Measurements from ENCODE around the gene ZFP36.
A peak's percentile ranks its signal among the peaks of the same experiment; 100 is the strongest.

The ZFP36 gene

GRCh38 chr19:39390451-39390750 lies 16.2 kb upstream of the ZFP36 start:
- Histone ChIP-seq H3K27me3 (ENCODE audit: insufficient read depth, low read length) (no peaks in the 10 kb centered on the region), H3K79me2 (ENCODE audit: insufficient read depth, low read length) (no peaks in the 10 kb centered on the region), H4K20me1 (ENCODE audit: insufficient read depth, low read length) (no peaks in the 10 kb centered on the region), H3K4me3 (ENCODE audit: low read depth, low read length, poor library complexity, severe bottlenecking) (peak overlapping the region; percentile 82), H2AFZ (ENCODE audit: low read length) (no peak overlapping the region), H3K36me3 (ENCODE audit: insufficient read depth, low read length) (peaks cover 55% of the 10 kb centered on the region), H3F3A (ENCODE audit: insufficient read depth, low read length) (no peaks in the 10 kb centered on the region), H3K9ac (ENCODE audit: low read length) (peak overlapping the region; percentile 88), H3K27ac (ENCODE audit: low read depth, low read length, poor library complexity, severe bottlenecking) (peak overlapping the region; percentile 87), H3K4me1 (ENCODE audit: insufficient read depth, low read length, severe bottlenecking) (peaks cover 16% of the 10 kb centered on the region), H3K9me3 (ENCODE audit: low read length) (no peaks in the 10 kb centered on the region), H3K9me2 (ENCODE audit: low read depth, low read length) (no peaks in the 10 kb centered on the region), H3K4me2 (ENCODE audit: low read length) (peak overlapping the region; percentile 73)
- no peak for TF ChIP-seq EZH2 (IDR thresholded peaks at IDR 0.05; ENCODE audit: borderline replicate concordance, low read length)
- TF ChIP-seq CTCF (IDR thresholded peaks at IDR 0.05; ENCODE audit: low read length) = no peak

GRCh38 chr19:39390751-39391437 lies 15.8 kb upstream of the ZFP36 start, which contains the start of the genes MED29 and PAF1:
Gene MED29, plus strand, starts transcription at chr19:39391378. Its CDS starts 45 bp downstream, at chr19:39391423.
Gene PAF1, minus strand, starts transcription at chr19:39391106. Its CDS starts 242 bp downstream, at chr19:39390864.
- H4K20me1 ChIP-seq (ENCODE audit: insufficient read depth, low read length) = no peaks in the 10 kb centered on the region
- H3K4me1 ChIP-seq (ENCODE audit: insufficient read depth, low read length, severe bottlenecking) = peaks cover 16% of the 10 kb centered on the region
- H3K9me3 ChIP-seq (ENCODE audit: low read length) = no peaks in the 10 kb centered on the region
- H3K4me2 ChIP-seq (ENCODE audit: low read length) = peak within 1 kb of the TSS; percentile 73
- H3K27me3 ChIP-seq (ENCODE audit: insufficient read depth, low read length) = no peaks in the 10 kb centered on the region
- peak within 1 kb of the TSS; percentile 88 for H3K9ac ChIP-seq (ENCODE audit: low read length)
- H3K9me2 ChIP-seq (ENCODE audit: low read depth, low read length) = no peaks in the 10 kb centered on the region
- TF ChIP-seq EZH2 (IDR thresholded peaks at IDR 0.05; ENCODE audit: borderline replicate concordance, low read length) = no peak
- peak; percentile 7; the same call in 1 of the 2 replicates for TF ChIP-seq CTCF (IDR thresholded peaks at IDR 0.05; ENCODE audit: low read length)
- H2AFZ ChIP-seq (ENCODE audit: low read length) = no peak within 1 kb of the TSS
- H3K79me2 ChIP-seq (ENCODE audit: insufficient read depth, low read length) = no peaks in the 10 kb centered on the region
- no peaks in the 10 kb centered on the region for H3F3A ChIP-seq (ENCODE audit: insufficient read depth, low read length)
- H3K4me3 ChIP-seq (ENCODE audit: low read depth, low read length, poor library complexity, severe bottlenecking) = peak within 1 kb of the TSS; percentile 82
- peak within 1 kb of the TSS; percentile 87 for H3K27ac ChIP-seq (ENCODE audit: low read depth, low read length, poor library complexity, severe bottlenecking)
- H3K36me3 ChIP-seq (ENCODE audit: insufficient read depth, low read length) = peaks cover 53% of the 10 kb centered on the region

- Histone ChIP-seq H3K27me3 (ENCODE audit: insufficient read depth, low read length) (no peaks in the 10 kb centered on the region), H3K27ac (ENCODE audit: low read depth, low read length, poor library complexity, severe bottlenecking) (peak overlapping the region; percentile 62), H3K4me1 (ENCODE audit: insufficient read depth, low read length, severe bottlenecking) (peaks cover 38% of the 10 kb centered on the region), H2AFZ (ENCODE audit: low read length) (no peak overlapping the region), H3K4me2 (ENCODE audit: low read length) (peak overlapping the region; percentile 35; the same call in 1 of the 2 replicates), H4K20me1 (ENCODE audit: insufficient read depth, low read length) (no peaks in the 10 kb centered on the region), H3K9me2 (ENCODE audit: low read depth, low read length) (no peaks in the 10 kb centered on the region), H3K9me3 (ENCODE audit: low read length) (no peaks in the 10 kb centered on the region), H3K4me3 (ENCODE audit: low read depth, low read length, poor library complexity, severe bottlenecking) (no peak overlapping the region), H3K79me2 (ENCODE audit: insufficient read depth, low read length) (no peaks in the 10 kb centered on the region), H3K36me3 (ENCODE audit: insufficient read depth, low read length) (peaks cover 30% of the 10 kb centered on the region; the same call in 1 of the 2 replicates), H3K9ac (ENCODE audit: low read length) (peak overlapping the region; percentile 9; the same call in 1 of the 2 replicates), H3F3A (ENCODE audit: insufficient read depth, low read length) (0 out of 2 replicates have a peak, but pooled peaks cover 3% of the 10 kb centered on the region)
- peak; percentile 87 for TF ChIP-seq CTCF (IDR thresholded peaks at IDR 0.05; ENCODE audit: low read length)
- no peak for TF ChIP-seq EZH2 (IDR thresholded peaks at IDR 0.05; ENCODE audit: borderline replicate concordance, low read length)
These were observed 9.0 kb upstream of the ZFP36 start for GRCh38 chr19:39397360-39398296.
